ENCODE data around the gene PRKAG1. TPM values are rescaled to one million over a fixed set of nuclear protein-coding genes. Genes with fewer than 3 reads are reported as not detected.

The PRKAG1 gene
- polyA plus RNA-seq, 1 donor from 2014 or later: 71.0 TPM

GRCh38 chr12:48956279-48957140 is 62.1 kb downstream of the PRKAG1 start:
- Histone ChIP-seq H3K4me2 (ENCODE audit: low read length) (peak overlapping the region; percentile 93), H3K9ac (ENCODE audit: low read length) (peak overlapping the region; percentile 99), H2AFZ (ENCODE audit: low read depth, low read length) (peak overlapping the region; percentile 67), H3K9me3 (ENCODE audit: low read length) (no peaks in the 10 kb centered on the region), H3K27me3 (ENCODE audit: insufficient read depth, low read depth, low read length) (peaks cover 9% of the 10 kb centered on the region), H3K9me2 (ENCODE audit: insufficient read depth, low read length) (no peaks in the 10 kb centered on the region), H4K20me1 (ENCODE audit: insufficient read depth) (peaks cover 19% of the 10 kb centered on the region), H3K36me3 (ENCODE audit: insufficient read depth, low read length) (peaks cover 12% of the 10 kb centered on the region), H3K79me2 (replicated peaks; ENCODE audit: insufficient read depth, low read length) (peaks cover 45% of the 10 kb centered on the region), H3F3A (ENCODE audit: insufficient read depth, low read length, poor library complexity, severe bottlenecking) (no peaks in the 10 kb centered on the region), H3K27ac (ENCODE audit: low read length) (peak overlapping the region; percentile 99), H3K4me3 (ENCODE audit: low read length) (peak overlapping the region; percentile 90)
- TF ChIP-seq TAF1 (IDR thresholded peaks at IDR 0.05; ENCODE audit: low read depth) (no peak), CTCF (IDR thresholded peaks at IDR 0.05; ENCODE audit: poor library complexity, severe bottlenecking) (peak; percentile 59), MXI1 (conservative IDR thresholded peaks at IDR 0.05; ENCODE audit: poor library complexity, severe bottlenecking) (peak; percentile 36), REST (IDR thresholded peaks at IDR 0.05; ENCODE audit: borderline replicate concordance) (peak; percentile 21)

- Histone ChIP-seq H3K4me2 (ENCODE audit: low read length) (peak overlapping the region; percentile 93), H3K27ac (ENCODE audit: low read length) (no peak overlapping the region)
Measured at GRCh38 chr12:48954841-48955501, 63.6 kb downstream of the PRKAG1 start.

More at GRCh38 chr12:48954841-48955501, 63.6 kb downstream of the PRKAG1 start:
- Histone ChIP-seq H3K9ac (ENCODE audit: low read length) (no peak overlapping the region), H3K9me3 (ENCODE audit: low read length) (no peaks in the 10 kb centered on the region), H3K27me3 (ENCODE audit: insufficient read depth, low read depth, low read length) (no peaks in the 10 kb centered on the region), H4K20me1 (ENCODE audit: insufficient read depth) (peaks cover 19% of the 10 kb centered on the region), H2AFZ (ENCODE audit: low read depth, low read length) (no peak overlapping the region), H3K4me3 (ENCODE audit: low read length) (peak overlapping the region; percentile 90), H3K9me2 (ENCODE audit: insufficient read depth, low read length) (no peaks in the 10 kb centered on the region), H3K79me2 (replicated peaks; ENCODE audit: insufficient read depth, low read length) (peaks cover 45% of the 10 kb centered on the region), H3F3A (ENCODE audit: insufficient read depth, low read length, poor library complexity, severe bottlenecking) (no peaks in the 10 kb centered on the region), H3K36me3 (ENCODE audit: insufficient read depth, low read length) (peaks cover 12% of the 10 kb centered on the region)
- TF ChIP-seq RAD21 (conservative IDR thresholded peaks at IDR 0.05): no peak
- TF ChIP-seq EZH2 (IDR thresholded peaks at IDR 0.05; ENCODE audit: borderline replicate concordance, insufficient read depth, low read length, poor library complexity, severe bottlenecking): no peak
- TF ChIP-seq CTCF (IDR thresholded peaks at IDR 0.05; ENCODE audit: poor library complexity, severe bottlenecking): no peak
- TF ChIP-seq EP300 (conservative IDR thresholded peaks at IDR 0.05; ENCODE audit: poor library complexity, severe bottlenecking): no peak
- no peak for TF ChIP-seq SMC3 (conservative IDR thresholded peaks at IDR 0.05; ENCODE audit: poor library complexity)
- TF ChIP-seq TAF1 (IDR thresholded peaks at IDR 0.05; ENCODE audit: low read depth): no peak
- TF ChIP-seq MXI1 (conservative IDR thresholded peaks at IDR 0.05; ENCODE audit: poor library complexity, severe bottlenecking): no peak
- TF ChIP-seq POLR2AphosphoS5 (IDR thresholded peaks at IDR 0.05): no peak
- TF ChIP-seq REST (IDR thresholded peaks at IDR 0.05; ENCODE audit: borderline replicate concordance): no peak
